GM18907 (cell line): ENCODE results near the gene SERPINI1.
A peak's percentile ranks its signal among the peaks of the same experiment; 100 is the strongest.

Experiments used
- ATAC-seq: cut with Tn5 transposase; IDR thresholded peaks from one replicate; pipeline ENCODE4 v1.9.1; 2021; ENCODE audit warnings: mild to moderate bottlenecking, moderate library complexity; ENCODE audit not compliant: unreplicated experiment

The SERPINI1 gene

DNA sequence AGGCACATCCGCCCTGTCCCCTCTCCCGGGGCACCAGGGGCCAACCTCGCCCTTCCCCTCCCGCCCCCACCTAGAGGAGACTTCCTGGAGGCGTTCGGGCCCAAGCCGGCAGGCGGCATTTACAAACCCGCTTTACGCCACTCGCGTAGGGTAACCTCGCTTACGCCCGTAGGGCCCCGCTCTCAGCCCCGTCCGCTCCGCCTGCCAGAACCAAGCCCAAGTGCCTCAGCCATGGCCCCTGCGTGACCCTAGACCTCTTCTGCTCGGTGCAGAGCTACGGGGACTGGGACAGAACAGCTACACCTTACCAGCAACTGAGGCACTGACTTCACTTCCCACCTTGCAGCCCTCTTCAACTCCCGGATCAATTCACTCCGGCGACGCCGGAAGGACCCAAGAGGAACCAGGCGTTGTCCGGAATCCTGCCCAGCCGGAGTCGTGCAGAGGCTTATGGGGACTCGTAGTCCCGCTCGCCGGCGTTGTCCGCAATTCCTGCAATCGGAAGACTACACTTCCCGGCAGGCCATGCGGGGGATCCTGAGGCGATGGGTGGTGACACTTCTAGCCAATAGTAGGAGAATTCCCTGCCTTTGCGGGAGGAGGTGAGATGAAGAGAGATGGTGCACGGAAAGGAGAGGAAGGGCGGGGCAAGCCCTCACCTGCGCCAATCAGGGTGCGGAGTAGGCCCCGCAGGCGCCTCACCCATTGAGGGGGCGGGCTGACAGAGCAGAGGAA lies 856 bp upstream of the SERPINI1 start, which contains the start of gene PDCD10:
TSS of gene PDCD10 (minus strand) at position 395 of the 735 bp plus-strand sequence. CDS start 14,735 bp downstream, outside the sequence.
- peak; percentile 92 for ATAC-seq

DNA sequence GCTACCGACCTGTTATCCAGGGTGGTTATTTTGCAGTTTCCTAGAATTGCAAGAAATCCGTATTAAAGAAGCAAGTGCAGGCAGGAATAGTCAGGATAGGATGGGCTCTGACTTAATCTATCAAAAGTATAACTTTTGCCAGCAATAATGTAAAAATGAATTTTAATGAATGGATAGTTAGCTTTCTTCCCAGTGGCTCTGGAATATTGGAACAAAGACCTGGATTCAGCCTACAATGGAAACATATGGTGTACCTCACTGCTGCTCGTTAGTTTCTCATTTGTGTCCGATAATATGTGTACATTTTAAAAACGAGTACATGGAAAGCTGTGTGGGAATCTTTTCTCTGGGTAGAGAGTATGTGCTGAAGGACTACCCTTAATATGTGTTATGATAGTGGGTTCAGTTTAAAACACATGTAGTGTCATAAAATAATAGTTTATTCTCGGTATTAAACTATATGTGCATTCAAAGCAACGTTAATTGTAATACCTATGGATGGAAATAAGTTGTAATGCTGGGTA lies 805 bp downstream of the SERPINI1 start:
- ATAC-seq, result no peak

DNA sequence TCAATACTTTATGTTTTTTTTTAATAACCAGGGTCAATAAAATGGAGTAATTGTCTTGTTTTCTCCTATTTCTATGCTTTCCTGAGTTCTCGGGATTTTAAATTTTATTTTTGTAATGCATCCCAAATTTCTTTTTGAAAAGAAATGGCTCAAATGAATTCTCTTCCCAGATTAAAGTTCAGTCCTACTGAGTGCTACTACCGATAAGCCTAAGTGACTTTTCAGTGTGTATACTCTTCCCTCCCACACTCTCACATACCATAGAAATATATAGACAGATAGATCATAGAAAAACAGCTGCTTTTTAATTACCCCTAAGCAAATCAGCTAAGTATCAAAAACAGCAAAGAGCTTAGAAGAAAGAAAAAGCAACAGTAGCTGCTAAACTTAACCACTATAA lies 1.5 kb downstream of the SERPINI1 start:
- no peak for ATAC-seq

DNA sequence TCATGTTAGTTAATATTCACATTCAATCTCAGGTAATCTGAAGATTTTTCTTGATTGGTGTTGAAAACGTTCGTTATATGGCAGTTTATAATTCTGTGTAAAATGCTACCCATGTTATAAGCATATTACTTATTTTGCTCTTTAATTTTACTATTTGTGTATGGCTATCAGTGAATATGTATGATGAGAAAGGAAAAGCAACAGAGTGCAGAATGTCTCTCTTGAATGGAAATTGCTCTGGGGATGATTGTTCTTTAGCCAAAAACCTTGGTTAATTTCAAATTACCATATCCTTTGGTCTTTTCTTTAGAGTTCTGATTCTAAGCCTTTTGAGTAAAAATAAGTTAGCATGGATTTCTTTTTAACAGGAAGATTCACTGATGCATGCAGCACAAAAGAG lies 2.5 kb downstream of the SERPINI1 start:
- ATAC-seq, result no peak

DNA sequence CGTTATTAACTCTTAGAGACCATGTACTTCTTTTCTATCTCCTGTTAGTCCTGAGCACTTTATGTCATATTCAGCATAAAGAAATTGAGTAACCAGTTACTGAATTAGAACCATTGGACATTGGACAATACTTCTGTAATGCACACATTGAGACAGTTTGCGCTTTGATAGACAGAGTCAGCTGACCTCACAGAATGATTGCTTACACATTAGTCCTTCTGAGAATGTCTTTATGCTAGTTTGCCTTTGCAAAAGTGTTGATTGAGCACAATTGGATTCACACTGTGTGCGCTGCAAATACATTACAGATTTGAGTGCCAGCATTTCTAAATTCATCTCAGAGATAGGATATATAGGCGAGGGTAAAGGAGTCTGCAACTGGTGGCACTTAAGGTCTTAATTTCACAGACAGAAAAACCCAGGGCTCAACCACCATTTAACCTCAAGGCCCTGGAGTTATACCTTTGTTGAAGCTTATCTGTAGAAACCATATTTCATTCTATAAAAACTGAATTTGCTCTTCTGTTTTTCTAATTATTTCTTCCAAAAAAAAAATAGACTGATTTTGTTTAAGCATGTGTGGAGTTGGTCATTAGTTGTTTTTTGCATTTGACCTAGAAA lies 3.8 kb downstream of the SERPINI1 start:
- no peak for ATAC-seq

DNA sequence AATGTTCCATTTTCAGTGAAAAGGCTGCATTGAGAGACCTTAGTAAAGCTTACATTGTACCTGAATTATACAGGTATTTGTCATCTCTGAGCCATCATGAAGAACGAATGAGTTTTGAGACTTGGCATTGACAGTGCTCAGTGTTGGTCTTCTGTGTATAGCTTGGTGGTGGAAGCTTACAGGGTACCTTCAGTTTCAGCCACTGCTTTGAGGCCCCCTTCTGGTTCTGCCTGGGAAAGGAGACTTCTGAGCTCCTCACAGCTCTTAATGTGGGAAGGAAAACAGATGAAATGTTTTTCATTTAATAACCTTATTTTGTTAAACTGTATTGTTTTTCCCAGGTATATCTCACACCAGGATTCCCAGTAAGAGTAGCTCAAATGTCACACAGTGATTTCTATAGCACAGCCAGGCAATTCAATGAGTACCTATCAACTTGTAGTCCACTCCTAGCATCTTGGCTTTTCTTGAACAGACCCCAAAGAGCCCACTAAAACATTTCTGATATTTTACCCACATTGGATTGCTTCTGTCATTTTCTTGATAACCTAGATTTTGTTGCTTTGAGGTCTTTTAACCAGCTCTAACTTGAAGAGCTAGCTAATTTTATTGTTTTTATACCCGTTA lies 5.6 kb downstream of the SERPINI1 start:
- ATAC-seq, result peak; percentile 94

DNA sequence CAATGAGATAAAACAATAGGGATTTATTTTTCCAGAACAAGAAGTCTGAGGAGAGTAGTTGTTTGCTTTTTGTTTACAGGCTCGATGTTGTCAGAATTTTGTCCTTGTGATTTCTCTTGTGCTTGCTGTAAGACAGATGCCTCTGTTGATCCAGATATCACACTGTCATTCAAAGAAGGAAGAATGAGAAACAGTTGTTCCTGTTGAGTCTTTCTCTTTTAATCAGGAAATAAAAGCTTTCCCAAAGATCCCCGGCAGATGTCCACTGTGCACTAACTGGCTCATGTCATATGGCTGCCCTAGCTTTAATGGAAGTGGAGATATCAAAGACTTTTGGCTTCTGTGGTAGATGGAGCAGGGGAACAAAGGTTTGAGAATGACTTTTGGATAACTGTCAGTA lies 6.8 kb downstream of the SERPINI1 start:
- ATAC-seq, result no peak

DNA sequence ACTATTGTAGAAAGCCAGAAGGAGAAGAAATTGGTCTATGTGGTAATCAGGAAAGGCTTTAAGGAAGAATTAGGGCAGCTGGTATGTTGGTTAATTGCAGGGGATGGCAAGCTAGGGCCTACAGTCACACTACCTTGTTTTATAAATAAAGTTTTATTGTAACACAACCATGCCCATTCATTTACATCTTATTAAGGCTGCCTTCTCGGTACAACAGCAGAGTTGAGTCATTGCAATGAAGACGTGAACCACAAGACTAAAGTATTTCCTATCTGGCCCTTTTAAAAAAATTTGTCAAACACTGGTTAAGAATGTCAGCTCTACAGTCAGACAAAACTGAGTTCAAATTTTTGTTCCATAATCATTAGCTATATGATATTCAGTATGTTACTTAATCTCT lies 8.3 kb downstream of the SERPINI1 start:
- no peak for ATAC-seq

DNA sequence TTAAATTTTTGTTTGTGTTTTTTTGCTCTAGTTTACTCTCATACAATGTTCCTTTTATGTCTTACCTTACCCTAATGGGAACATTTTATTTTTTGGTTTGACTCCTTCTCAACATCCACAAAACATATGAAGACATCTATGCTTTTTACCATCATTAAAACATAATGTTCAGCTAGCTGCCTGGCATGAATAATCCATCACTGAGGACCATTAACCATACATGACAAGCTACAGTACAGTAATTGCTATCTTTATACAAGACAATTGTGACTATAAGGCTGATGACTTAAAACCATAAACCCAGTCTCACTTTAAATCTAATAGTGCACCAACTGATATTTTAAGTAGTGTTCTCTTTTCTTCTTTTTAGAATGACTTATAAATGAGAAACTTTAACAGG lies 13.7 kb downstream of the SERPINI1 start:
- no peak for ATAC-seq

DNA sequence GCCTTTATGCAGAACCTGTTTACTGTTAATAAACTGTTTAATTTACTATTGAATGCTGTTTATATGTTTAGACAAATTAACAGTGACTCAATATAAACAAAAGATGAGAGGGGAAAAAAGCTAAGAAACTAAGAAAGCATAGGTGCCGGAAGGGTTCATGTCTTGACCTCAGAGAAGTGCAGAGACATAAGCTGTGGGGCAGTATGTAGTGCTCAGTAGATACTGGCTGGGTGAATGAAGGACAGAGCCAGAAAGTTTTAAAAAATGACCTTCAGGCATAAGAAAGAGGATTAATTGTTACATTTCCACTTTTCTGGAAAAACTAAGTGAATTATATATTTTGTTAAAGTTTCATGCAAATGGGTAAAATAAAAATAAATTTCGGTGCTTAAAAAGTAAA lies 14.2 kb downstream of the SERPINI1 start:
- ATAC-seq, result no peak

DNA sequence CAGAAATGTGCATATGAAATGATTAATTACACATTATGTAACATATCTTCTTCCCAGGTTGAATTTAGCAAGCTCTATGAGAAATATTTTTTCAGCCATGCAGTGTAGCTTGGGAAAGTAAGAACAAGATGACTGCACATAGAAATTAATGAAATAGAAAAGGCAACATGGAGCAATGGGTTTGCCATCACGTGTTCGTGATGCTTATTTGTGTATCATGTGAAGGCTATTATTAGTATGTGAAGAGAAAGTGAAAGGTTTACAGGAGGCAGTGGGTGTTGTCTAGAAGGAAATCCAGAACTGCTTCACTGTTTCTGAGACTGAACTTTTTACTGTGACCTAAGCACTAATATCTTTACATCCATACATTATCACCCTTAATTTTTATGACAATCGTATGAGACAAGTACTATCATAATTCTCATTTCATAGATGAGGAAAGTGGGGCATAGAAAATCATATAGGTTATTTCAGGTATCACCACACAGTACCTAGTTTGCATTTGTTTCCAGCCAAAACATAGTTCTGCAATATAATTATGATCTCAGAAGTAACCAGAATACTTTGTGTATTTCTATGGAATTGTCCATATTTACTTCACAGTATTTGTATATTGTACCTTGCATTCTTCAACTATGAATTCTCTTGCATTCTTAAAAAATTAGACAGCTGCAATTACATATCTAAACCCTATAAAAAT lies 14.9 kb downstream of the SERPINI1 start:
- peak; percentile 99 for ATAC-seq

DNA sequence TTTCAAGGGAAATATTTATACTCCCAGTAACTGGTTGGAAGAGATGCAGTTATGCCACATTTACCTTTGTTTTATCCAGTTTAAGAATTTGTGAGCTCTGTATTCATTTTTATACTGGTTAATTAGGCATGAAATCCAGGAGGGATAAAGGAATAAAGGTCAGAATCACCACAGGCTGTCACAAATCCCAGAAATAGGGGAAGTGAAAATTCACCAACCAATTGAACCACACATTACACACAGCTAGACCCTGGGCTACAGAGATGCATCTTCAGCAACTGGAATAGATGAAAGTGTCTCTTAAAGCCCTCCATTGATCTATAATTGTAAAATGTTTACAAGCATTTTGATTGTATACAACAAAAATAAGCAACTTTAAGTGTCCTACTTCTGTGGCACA lies 18.5 kb downstream of the SERPINI1 start:
- ATAC-seq, result no peak

DNA sequence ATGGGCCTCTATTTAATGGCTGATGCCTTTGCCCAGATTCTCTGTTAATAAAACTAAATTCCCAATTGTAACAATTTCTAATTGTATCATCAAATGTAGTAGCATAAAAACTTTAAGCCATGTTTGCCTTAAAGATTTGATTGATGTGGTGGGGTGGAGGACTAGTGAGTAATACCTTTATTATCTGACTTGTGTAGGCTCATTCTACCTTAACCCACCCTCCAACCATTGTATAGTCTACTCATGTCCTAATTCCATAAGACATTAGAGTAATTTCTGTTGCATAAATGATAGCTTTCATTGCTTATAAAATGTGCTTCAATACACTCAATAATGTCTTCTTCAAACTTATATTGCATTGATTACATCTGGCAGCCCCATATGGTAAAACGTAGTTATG lies 25.8 kb downstream of the SERPINI1 start:
- no peak for ATAC-seq

DNA sequence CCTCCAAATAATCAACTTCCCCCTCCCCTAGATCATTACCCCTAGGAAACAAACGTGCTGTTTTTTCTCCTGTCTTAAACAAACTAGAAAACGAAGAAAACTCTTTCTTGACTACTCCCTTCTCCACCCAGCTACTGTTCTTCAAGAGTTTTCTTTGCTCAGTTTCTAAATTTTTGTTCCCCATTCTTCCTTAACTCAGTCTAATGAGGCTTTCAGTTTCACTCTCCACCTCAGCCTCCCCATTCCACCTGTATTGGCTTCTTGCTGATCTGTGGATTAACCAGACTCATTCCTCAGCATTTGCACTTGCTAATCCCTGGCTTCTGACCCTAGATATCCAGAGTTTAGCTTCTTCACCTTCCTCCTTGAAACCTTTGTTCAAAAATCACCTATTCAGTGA lies 26.8 kb downstream of the SERPINI1 start:
- ATAC-seq, result no peak

DNA sequence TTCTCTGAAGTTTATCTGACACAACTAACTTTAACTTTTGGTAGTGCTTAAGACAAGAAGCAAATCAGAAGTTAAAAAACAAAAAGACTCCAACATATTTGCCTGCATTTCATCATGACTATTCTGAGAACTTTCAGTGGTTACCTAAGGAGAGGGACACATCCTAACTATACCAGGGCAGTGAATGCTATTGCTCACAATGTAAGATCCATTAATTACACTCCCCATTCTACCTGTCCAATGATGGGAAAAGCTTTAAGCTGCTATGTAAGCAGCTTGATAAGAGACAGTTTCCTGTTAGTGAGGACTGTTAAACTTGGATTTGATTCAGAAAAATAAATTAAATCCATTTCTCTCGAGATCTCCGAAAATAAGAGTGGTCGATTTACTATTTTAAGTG lies 37.5 kb downstream of the SERPINI1 start:
- peak; percentile 69 for ATAC-seq

DNA sequence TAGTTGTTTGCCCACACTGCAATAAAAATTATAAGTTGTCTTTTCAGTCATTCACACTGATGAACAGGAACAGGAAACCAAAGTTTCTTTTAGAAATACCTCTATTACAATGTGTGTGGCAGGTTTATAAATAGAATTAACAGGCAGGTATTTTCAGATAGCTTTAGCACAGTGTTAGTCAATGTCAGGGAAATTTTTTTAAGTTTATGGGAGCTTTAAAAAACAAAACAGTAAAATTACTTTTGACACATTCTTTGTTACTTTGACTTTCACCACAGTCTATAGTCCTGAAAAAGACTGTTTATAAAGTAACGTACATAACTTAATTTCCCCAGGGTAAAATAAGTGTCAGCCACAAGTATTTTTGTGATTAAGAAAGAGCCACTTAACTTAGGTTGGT lies 38.1 kb downstream of the SERPINI1 start:
- peak; percentile 78 for ATAC-seq

DNA sequence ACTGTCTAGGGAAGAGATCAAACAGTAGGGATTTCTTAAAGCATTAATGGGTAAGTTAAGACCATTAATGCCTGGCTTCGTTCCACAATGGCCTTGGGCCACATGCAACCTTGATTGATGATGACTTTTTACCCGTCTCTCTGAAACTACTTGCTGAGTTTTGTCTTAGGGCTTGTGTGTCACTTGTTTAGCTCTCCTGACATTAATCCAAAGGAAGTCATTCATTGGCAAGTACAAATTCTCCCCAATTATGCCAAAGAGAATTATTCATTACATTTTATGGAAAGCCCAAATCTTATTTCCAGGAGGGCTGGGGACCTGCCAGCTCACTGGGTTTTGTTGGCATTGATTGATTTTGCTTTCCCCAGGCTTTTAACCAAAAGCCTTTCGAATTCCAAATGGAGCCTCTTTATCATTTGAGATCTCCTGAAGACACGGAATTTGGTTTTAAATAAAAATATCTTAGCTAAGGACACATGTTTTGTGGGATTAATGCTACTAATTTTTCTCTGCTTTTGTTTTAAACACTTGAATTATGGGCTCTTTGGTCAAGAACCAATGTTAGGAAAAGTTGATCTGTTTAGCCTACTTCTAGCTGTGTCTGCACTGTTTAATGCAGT lies 40.7 kb downstream of the SERPINI1 start:
- no peak for ATAC-seq

DNA sequence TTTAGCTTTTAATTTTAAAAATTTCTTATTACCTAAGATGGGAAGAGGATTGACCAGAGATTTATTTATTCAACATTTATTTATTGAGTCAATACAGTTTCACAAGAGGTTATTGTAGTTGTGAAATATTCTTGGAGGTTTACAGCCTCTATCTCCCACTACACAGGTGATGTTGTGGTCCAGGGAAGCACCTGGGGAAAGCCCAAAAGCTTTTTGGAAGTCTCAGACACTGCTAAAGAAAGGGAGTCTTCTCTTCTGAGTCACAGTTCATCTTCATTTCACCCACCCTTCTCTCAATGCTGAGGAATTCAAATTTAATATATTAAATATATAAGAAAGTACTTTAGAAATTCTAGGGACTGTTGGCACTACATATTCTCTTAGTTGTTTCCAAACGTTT lies 41.8 kb downstream of the SERPINI1 start:
- ATAC-seq, result peak; percentile 60

DNA sequence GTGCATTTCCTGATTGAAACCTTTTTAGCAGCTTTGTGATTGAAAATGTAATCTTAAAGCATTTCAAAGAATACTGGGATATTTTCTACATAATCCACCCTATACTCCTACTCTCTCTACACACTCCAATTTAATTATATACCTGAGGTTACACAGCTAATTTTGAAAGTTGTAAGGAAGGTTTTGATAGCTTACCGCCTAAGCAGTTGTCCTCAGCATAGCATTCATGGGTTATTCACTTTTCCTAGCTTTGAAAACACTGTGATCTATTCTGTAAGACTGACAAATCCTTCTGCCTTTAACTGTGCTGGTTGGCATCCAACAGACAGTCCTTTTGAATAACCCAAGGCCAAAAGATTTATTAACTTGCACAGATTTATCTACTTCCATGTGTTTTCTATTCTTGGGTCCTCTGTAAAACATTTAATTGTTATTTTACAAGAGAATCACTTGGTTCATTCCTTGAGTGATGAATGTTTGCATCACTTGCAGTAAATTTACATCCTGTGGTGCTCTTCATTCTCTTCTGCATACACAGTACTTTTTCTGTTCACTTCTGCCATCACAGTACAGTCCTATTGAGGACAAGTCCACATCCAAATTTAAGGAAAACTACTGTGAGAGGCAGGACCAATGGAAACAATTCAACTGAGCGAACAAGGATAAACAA lies 44.8 kb downstream of the SERPINI1 start:
- no peak for ATAC-seq

DNA sequence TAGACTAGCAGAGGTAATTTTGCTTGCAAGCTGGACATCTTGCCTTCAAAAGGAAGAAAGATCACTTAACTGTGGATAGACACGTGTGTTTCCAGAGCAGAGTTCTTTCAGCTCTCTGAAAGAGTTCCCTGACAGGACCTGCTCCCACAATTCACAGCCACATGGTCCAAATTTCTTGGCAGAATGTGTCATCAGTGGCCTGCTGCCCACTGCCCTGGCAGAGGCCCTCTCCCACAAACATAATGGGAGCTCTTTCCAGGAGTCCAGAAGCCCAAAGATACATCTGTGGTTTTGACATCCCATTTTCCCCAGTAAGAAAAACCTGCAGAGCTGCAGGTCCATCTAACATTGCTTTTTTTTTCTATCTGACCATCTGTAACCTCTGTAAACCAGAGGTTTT lies 48.3 kb downstream of the SERPINI1 start:
- ATAC-seq, result no peak
